Iris pigment epithelial cell (primary cell): ENCODE measurements around the gene PIGV.

Experiments
- DNase-seq: peaks from one replicate; pipeline ENCODE4 v3.0.0-alpha.2; 2011; ENCODE audit warnings: low read depth

Gene PIGV

GRCh38 chr1:26787706-26788514 is at the start of gene PIGV:
TSS of gene PIGV (plus strand) at chr1:26787950. CDS start at chr1:26790816, 2,866 bp downstream.
- peak; percentile 75 for DNase-seq

- no peak for DNase-seq
Observed at GRCh38 chr1:26739329-26739914, 48.3 kb upstream of the PIGV start.

GRCh38 chr1:26740023-26740634 is 47.6 kb upstream of the PIGV start:
- DNase-seq = no peak

- no peak for DNase-seq
Observed at GRCh38 chr1:26740952-26741351, 46.8 kb upstream of the PIGV start.

- DNase-seq = no peak
Observed at GRCh38 chr1:26743426-26744059, 44.2 kb upstream of the PIGV start.

GRCh38 chr1:26744075-26744959 is 43.4 kb upstream of the PIGV start:
- peak; percentile 96 for DNase-seq

- peak; percentile 53 for DNase-seq
Observed at GRCh38 chr1:26745191-26745590, 42.6 kb upstream of the PIGV start.

- no peak for DNase-seq
Observed at GRCh38 chr1:26747048-26747447, 40.7 kb upstream of the PIGV start.

GRCh38 chr1:26748351-26748750 is 39.4 kb upstream of the PIGV start:
- DNase-seq = no peak

GRCh38 chr1:26749458-26749857 is 38.3 kb upstream of the PIGV start:
- no peak for DNase-seq

- DNase-seq = no peak
Observed at GRCh38 chr1:26750428-26750827, 37.3 kb upstream of the PIGV start.

- DNase-seq = no peak
Observed at GRCh38 chr1:26752519-26752918, 35.2 kb upstream of the PIGV start.

GRCh38 chr1:26754086-26754874 is 33.5 kb upstream of the PIGV start:
- DNase-seq = no peak

- DNase-seq = no peak
Observed at GRCh38 chr1:26758358-26758757, 29.4 kb upstream of the PIGV start.

GRCh38 chr1:26759531-26759930 is 28.2 kb upstream of the PIGV start:
- no peak for DNase-seq

GRCh38 chr1:26761217-26761616 is 26.5 kb upstream of the PIGV start:
- DNase-seq = no peak

- DNase-seq = no peak
Observed at GRCh38 chr1:26767714-26768113, 20.0 kb upstream of the PIGV start.

- peak; percentile 77 for DNase-seq
Observed at GRCh38 chr1:26768755-26769154, 19.0 kb upstream of the PIGV start.

- DNase-seq = no peak
Observed at GRCh38 chr1:26771285-26771642, 16.5 kb upstream of the PIGV start.

- DNase-seq = peak; percentile 95
Observed at GRCh38 chr1:26771643-26772321, 16.0 kb upstream of the PIGV start.
